HEK293 (cell line): ENCODE measurements around the gene SVOPL.

Source experiments
- CTCF ChIA-PET: fragments of 350-600 bp; formaldehyde crosslinking; extraction: SDS; loops from one replicate; lab custom pipeline; 2021; ENCODE audit warnings: antibody characterized with exemption; lab: Yijun Ruan, JAX
- POLR2A ChIA-PET: fragments of 300-600 bp; formaldehyde crosslinking; extraction: SDS; loops from one replicate; lab custom pipeline; 2020; ENCODE audit warnings: antibody characterized with exemption, inconsistent platforms; lab: Yijun Ruan, JAX
- H3K27ac ChIP-seq: fragments of 200-500 bp; sonication (Bioruptor generic); 2 replicates; pipeline ENCODE4 v1.5.1; 2014; ENCODE audit warnings: low read depth, low read length, control low read depth, inconsistent platforms; ENCODE audit errors: extremely low read depth
- H3K36me3 ChIP-seq, 2 experiments: fragments of 200-500 bp in 1 of 2; sonication (Bioruptor generic) in 1 of 2; 1 replicate in 1 of 2; 2 replicates in 1 of 2; pipeline ENCODE4 v1.5.1; 2014 to 2017; ENCODE audit warnings: inconsistent platforms in 2 of 2, low read length in 2 of 2; ENCODE audit not compliant: control insufficient read depth in 2 of 2, insufficient read depth in 1 of 2
- H3K4me1 ChIP-seq: fragments of 200-500 bp; sonication (Bioruptor generic); 2 replicates; pipeline ENCODE4 v1.5.1; 2014; ENCODE audit warnings: mild to moderate bottlenecking, low read length, inconsistent platforms; ENCODE audit not compliant: control insufficient read depth, insufficient read depth
- H3K4me3 ChIP-seq: 2 replicates; pipeline ENCODE4 v1.5.1; 2011; ENCODE audit warnings: low read depth, mild to moderate bottlenecking, control low read depth, low read length, moderate library complexity
- H3K9me3 ChIP-seq: fragments of 200-500 bp; sonication (Bioruptor generic); 2 replicates; pipeline ENCODE4 v1.5.1; 2014; ENCODE audit warnings: low read depth, low read length, inconsistent platforms; ENCODE audit not compliant: control insufficient read depth, insufficient read depth
- FEZF1 ChIP-seq: fragments of 450-650 bp; formaldehyde crosslinking; IDR thresholded peaks from 2 replicates; pipeline ENCODE4 v1.5.1; 2016; ENCODE audit warnings: missing biosample characterization, missing genetic modification characterization
- HOXC10 ChIP-seq: sonication (generic); formaldehyde crosslinking; IDR thresholded peaks from 2 replicates; pipeline ENCODE4 v1.8.1; 2023; ENCODE audit warnings: mild to moderate bottlenecking, missing genetic modification reagents
- KLF16 ChIP-seq: fragments of 450-650 bp; formaldehyde crosslinking; IDR thresholded peaks from 2 replicates; pipeline ENCODE4 v1.5.1; 2017; ENCODE audit warnings: missing biosample characterization, missing genetic modification characterization
- PRDM1 ChIP-seq: fragments of 450-650 bp; formaldehyde crosslinking; IDR thresholded peaks from 2 replicates; pipeline ENCODE4; 2016; ENCODE audit warnings: missing biosample characterization, missing genetic modification characterization
- RBAK ChIP-seq: fragments of 450-650 bp; formaldehyde crosslinking; IDR thresholded peaks from 2 replicates; pipeline ENCODE4 v1.5.1; 2016; ENCODE audit warnings: missing biosample characterization, missing genetic modification characterization
- SETDB1 ChIP-seq: IDR thresholded peaks from one replicate; pipeline ENCODE4 v1.6.1; 2017; ENCODE audit warnings: mild to moderate bottlenecking, low read length, moderate library complexity, mixed read lengths; ENCODE audit not compliant: insufficient read length
- YY1 ChIP-seq: fragments of 450-650 bp; formaldehyde crosslinking; IDR thresholded peaks from 2 replicates; pipeline ENCODE4 v1.5.1; 2018; ENCODE audit warnings: missing biosample characterization, missing genetic modification characterization
- ZBTB1 ChIP-seq: fragments of 450-650 bp; formaldehyde crosslinking; IDR thresholded peaks from 2 replicates; pipeline ENCODE4 v1.5.1; 2016; ENCODE audit warnings: missing biosample characterization, missing genetic modification characterization
- ZBTB8A ChIP-seq: fragments of 450-650 bp; formaldehyde crosslinking; IDR thresholded peaks from 2 replicates; pipeline ENCODE4 v1.5.1; 2016; ENCODE audit warnings: missing biosample characterization, missing genetic modification characterization
- ZNF114 ChIP-seq: fragments of 450-650 bp; formaldehyde crosslinking; IDR thresholded peaks from 2 replicates; pipeline ENCODE4 v1.5.0; 2017; ENCODE audit warnings: missing biosample characterization, missing genetic modification characterization
- ZNF2 ChIP-seq: fragments of 450-650 bp; formaldehyde crosslinking; IDR thresholded peaks from 2 replicates; pipeline ENCODE4 v1.5.1; 2016; ENCODE audit warnings: missing biosample characterization, missing genetic modification characterization
- ZNF214 ChIP-seq: fragments of 450-650 bp; formaldehyde crosslinking; IDR thresholded peaks from 2 replicates; pipeline ENCODE4 v1.5.1; 2017; ENCODE audit warnings: missing biosample characterization, mild to moderate bottlenecking, missing genetic modification characterization, borderline replicate concordance
- ZNF354C ChIP-seq: fragments of 450-650 bp; formaldehyde crosslinking; IDR thresholded peaks from 2 replicates; pipeline ENCODE4 v1.5.1; 2016; ENCODE audit warnings: missing biosample characterization, missing genetic modification characterization, low read depth, borderline replicate concordance
- ZNF404 ChIP-seq: fragments of 450-650 bp; formaldehyde crosslinking; IDR thresholded peaks from 2 replicates; pipeline ENCODE4 v1.5.1; 2017; ENCODE audit warnings: missing biosample characterization, missing genetic modification characterization
- ZNF488 ChIP-seq: fragments of 450-650 bp; formaldehyde crosslinking; IDR thresholded peaks from 2 replicates; pipeline ENCODE4 v1.5.1; 2016; ENCODE audit warnings: missing biosample characterization, missing genetic modification characterization
- ZNF514 ChIP-seq: fragments of 450-650 bp; formaldehyde crosslinking; IDR thresholded peaks from 2 replicates; pipeline ENCODE4 v1.5.1; 2016; ENCODE audit warnings: missing biosample characterization, missing genetic modification characterization
- ZNF544 ChIP-seq: fragments of 450-650 bp; formaldehyde crosslinking; IDR thresholded peaks from 2 replicates; pipeline ENCODE4 v1.5.0; 2017; ENCODE audit warnings: missing biosample characterization, missing genetic modification characterization
- ZNF560 ChIP-seq: fragments of 450-650 bp; formaldehyde crosslinking; IDR thresholded peaks from 2 replicates; pipeline ENCODE4 v1.5.1; 2017; ENCODE audit warnings: missing biosample characterization, missing genetic modification characterization, borderline replicate concordance
- ZNF629 ChIP-seq: fragments of 450-650 bp; formaldehyde crosslinking; IDR thresholded peaks from 2 replicates; pipeline ENCODE4 v1.5.1; 2017; ENCODE audit warnings: missing biosample characterization, missing genetic modification characterization
- ZNF701 ChIP-seq: fragments of 450-650 bp; formaldehyde crosslinking; IDR thresholded peaks from 2 replicates; pipeline ENCODE4 v1.5.1; 2016; ENCODE audit warnings: missing biosample characterization, missing genetic modification characterization
- ZNF707 ChIP-seq: fragments of 450-650 bp; formaldehyde crosslinking; IDR thresholded peaks from 2 replicates; pipeline ENCODE4 v1.5.1; 2016; ENCODE audit warnings: missing biosample characterization, missing genetic modification characterization
- ZNF785 ChIP-seq: fragments of 450-650 bp; formaldehyde crosslinking; IDR thresholded peaks from 2 replicates; pipeline ENCODE4 v1.5.1; 2016; ENCODE audit warnings: missing biosample characterization, missing genetic modification characterization
- ZNF792 ChIP-seq: fragments of 450-650 bp; formaldehyde crosslinking; IDR thresholded peaks from 2 replicates; pipeline ENCODE4 v1.5.1; 2016; ENCODE audit warnings: missing biosample characterization, missing genetic modification characterization
- ZSCAN16 ChIP-seq: fragments of 450-650 bp; formaldehyde crosslinking; IDR thresholded peaks from 2 replicates; pipeline ENCODE4 v1.5.1; 2016; ENCODE audit warnings: missing biosample characterization, missing genetic modification characterization
- ZSCAN5A ChIP-seq: fragments of 450-650 bp; formaldehyde crosslinking; IDR thresholded peaks from 2 replicates; pipeline ENCODE4 v1.5.1; 2016; ENCODE audit warnings: missing biosample characterization, missing genetic modification characterization
- TF ChIP-seq, protein P1 (sequence below): fragments of 450-650 bp; formaldehyde crosslinking; IDR thresholded peaks from 2 replicates; pipeline ENCODE4 v1.5.1; 2016; ENCODE audit warnings: missing biosample characterization, missing genetic modification characterization
- TF ChIP-seq, protein P2 (sequence below): fragments of 450-650 bp; formaldehyde crosslinking; IDR thresholded peaks from 2 replicates; pipeline ENCODE4 v1.5.1; 2017; ENCODE audit warnings: missing biosample characterization, missing genetic modification characterization
- TF ChIP-seq, protein P3 (sequence below): fragments of 450-650 bp; formaldehyde crosslinking; IDR thresholded peaks from 2 replicates; pipeline ENCODE4 v1.5.1; 2016; ENCODE audit warnings: missing biosample characterization, missing genetic modification characterization, borderline replicate concordance

SVOPL gene

DNA sequence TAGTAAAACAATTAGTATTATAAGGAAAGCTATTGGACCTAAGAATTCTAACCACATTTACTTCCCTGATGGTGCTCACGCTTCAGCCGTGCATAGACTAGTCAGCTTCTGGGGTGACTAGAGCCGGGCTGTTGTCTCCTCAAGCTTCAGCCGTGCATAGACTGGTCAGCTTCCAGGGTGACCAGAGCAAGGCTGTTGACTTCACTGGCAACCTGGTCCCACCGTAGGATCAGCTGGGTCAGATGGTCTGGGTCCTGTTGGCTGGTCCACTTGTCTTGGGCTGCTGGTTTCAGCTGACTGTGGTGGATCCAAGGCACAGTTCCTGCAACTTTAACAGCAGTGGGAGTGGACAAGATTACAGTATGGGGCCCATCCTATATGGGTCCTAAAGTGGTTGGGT, 141.7 kb downstream of the SVOPL start (continued):
- TF ChIP-seq ZSCAN5A (no peak), PRDM1 (tag by site-specific recombination) (no peak), ZNF707 (no peak)

DNA sequence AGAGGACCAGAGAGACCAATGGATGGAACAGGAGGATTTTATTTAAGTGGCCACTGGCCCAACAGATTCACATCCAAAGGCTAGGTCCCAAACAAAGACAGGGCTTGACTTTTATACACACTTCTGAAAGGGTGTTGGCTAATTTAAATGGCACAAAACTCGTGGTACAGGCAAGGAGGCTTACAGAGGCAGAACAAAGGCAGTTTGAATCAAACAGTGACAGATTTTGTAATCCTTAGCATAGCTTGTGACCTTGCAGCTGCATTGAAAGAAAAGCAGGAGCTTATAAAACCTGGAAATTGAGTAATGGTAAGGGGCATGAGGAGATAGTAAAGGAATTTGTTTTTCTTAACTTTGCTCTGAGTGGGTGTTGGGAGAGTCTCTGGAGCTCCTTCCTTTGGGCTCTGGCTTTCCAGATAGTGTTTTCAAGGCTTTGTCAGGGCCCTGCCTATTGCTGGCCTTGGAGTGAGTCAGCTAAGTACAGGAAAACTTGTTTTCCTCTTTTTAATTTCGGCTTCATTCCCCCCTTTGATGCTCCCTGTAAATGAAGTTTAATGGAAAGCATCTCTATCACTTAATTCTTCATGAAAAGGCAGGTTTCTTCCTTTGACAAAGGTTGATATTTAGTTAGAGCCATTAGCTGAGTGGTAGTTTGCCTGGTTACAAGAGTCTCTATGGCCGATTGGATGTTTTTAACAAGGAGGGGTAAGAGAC, 144.2 kb downstream of the SVOPL start:
- H3K36me3 ChIP-seq = peaks cover 3 to 98% of the 10 kb centered on the region in 2 experiments; a peak in 2 of 3 replicates
- TF ChIP-seq RBAK (tag by site-specific recombination) = no peak
- no peak for TF ChIP-seq ZNF114 (tag by site-specific recombination)
- TF ChIP-seq SETDB1 = peak; percentile 90
- no peak for TF ChIP-seq KLF16 (tag by site-specific recombination)
- no peak for TF ChIP-seq ZNF488 (tag by site-specific recombination)
- no peak for TF ChIP-seq ZSCAN16 (tag by site-specific recombination)
- no peak for TF ChIP-seq ZNF629 (tag by site-specific recombination)
- peak; percentile 98 for TF ChIP-seq ZNF701 (tag by site-specific recombination)
- no peak for TF ChIP-seq ZNF404
- TF ChIP-seq, protein P1, sequence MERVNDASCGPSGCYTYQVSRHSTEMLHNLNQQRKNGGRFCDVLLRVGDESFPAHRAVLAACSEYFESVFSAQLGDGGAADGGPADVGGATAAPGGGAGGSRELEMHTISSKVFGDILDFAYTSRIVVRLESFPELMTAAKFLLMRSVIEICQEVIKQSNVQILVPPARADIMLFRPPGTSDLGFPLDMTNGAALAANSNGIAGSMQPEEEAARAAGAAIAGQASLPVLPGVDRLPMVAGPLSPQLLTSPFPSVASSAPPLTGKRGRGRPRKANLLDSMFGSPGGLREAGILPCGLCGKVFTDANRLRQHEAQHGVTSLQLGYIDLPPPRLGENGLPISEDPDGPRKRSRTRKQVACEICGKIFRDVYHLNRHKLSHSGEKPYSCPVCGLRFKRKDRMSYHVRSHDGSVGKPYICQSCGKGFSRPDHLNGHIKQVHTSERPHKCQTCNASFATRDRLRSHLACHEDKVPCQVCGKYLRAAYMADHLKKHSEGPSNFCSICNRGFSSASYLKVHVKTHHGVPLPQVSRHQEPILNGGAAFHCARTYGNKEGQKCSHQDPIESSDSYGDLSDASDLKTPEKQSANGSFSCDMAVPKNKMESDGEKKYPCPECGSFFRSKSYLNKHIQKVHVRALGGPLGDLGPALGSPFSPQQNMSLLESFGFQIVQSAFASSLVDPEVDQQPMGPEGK (tag by site-specific recombination) = no peak
- H3K27ac ChIP-seq = no peak overlapping the region
- ChIA-PET POLR2A (no interaction called here), CTCF (interaction anchor here (0.6 kb wide), 1 partner anchor 115 kb away, joined by 4 read pairs; no protein-coding TSS in a partner anchor)
- no peak overlapping the region for H3K4me3 ChIP-seq
- no peaks in the 10 kb centered on the region for H3K4me1 ChIP-seq
- H3K9me3 ChIP-seq = no peaks in the 10 kb centered on the region

- Histone ChIP-seq H3K36me3 (peaks cover 3 to 98% of the 10 kb centered on the region in 2 experiments; a peak in 2 of 3 replicates), H3K4me1 (no peaks in the 10 kb centered on the region), H3K4me3 (no peak overlapping the region), H3K9me3 (no peaks in the 10 kb centered on the region), H3K27ac (no peak overlapping the region)
- ChIA-PET CTCF (interaction anchor here (0.7 kb wide), 1 partner anchor 15 kb away, joined by 3 read pairs; no protein-coding TSS in a partner anchor), POLR2A (no interaction called here)
- no peak for TF ChIP-seq HOXC10
- TF ChIP-seq ZNF354C (tag by site-specific recombination) = no peak
- no peak for TF ChIP-seq ZNF792
- TF ChIP-seq ZNF560 (tag by site-specific recombination) = no peak
- TF ChIP-seq ZBTB1 (tag by site-specific recombination) = no peak
- TF ChIP-seq ZNF544 (tag by site-specific recombination) = no peak
- TF ChIP-seq, protein P2, sequence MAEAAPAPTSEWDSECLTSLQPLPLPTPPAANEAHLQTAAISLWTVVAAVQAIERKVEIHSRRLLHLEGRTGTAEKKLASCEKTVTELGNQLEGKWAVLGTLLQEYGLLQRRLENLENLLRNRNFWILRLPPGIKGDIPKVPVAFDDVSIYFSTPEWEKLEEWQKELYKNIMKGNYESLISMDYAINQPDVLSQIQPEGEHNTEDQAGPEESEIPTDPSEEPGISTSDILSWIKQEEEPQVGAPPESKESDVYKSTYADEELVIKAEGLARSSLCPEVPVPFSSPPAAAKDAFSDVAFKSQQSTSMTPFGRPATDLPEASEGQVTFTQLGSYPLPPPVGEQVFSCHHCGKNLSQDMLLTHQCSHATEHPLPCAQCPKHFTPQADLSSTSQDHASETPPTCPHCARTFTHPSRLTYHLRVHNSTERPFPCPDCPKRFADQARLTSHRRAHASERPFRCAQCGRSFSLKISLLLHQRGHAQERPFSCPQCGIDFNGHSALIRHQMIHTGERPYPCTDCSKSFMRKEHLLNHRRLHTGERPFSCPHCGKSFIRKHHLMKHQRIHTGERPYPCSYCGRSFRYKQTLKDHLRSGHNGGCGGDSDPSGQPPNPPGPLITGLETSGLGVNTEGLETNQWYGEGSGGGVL (tag by site-specific recombination) = no peak
- no peak for TF ChIP-seq ZNF514 (tag by site-specific recombination)
- TF ChIP-seq, protein P3, sequence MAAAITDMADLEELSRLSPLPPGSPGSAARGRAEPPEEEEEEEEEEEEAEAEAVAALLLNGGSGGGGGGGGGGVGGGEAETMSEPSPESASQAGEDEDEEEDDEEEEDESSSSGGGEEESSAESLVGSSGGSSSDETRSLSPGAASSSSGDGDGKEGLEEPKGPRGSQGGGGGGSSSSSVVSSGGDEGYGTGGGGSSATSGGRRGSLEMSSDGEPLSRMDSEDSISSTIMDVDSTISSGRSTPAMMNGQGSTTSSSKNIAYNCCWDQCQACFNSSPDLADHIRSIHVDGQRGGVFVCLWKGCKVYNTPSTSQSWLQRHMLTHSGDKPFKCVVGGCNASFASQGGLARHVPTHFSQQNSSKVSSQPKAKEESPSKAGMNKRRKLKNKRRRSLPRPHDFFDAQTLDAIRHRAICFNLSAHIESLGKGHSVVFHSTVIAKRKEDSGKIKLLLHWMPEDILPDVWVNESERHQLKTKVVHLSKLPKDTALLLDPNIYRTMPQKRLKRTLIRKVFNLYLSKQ (tag by site-specific recombination) = no peak
- no peak for TF ChIP-seq ZNF2 (tag by site-specific recombination)
- no peak for TF ChIP-seq ZNF214 (tag by site-specific recombination)
- no peak for TF ChIP-seq FEZF1
- no peak for TF ChIP-seq ZNF785
- TF ChIP-seq ZBTB8A (tag by site-specific recombination) = no peak
- no peak for TF ChIP-seq YY1 (tag by site-specific recombination)
These were observed 145.5 kb downstream of the SVOPL start for GRCh38 chr7:138555684-138556083.
